Uterus (tissue), 2 donors: ENCODE data around the gene IL13RA1.

Experiments
- CTCF ChIP-seq, 4 experiments: fragments of 200-600 bp in 2 of 4; fragments of 450-650 bp in 2 of 4; sonication (generic) in 2 of 4; IDR thresholded peaks; one replicate each; pipeline ENCODE4 v1.5.1; 2016 to 2019; ENCODE audit warnings: antibody characterized with exemption in 4 of 4, mild to moderate bottlenecking in 2 of 4, moderate library complexity in 1 of 4
- POLR2A ChIP-seq, 2 donors: fragments of 450-650 bp; IDR thresholded peaks; one replicate each; pipeline ENCODE4 v1.6.1; 2016; ENCODE audit warnings: antibody characterized with exemption in 2 of 2, mild to moderate bottlenecking in 1 of 2, moderate library complexity in 1 of 2

- TF ChIP-seq POLR2A (IDR thresholded peaks at IDR 0.05) (peak; percentile 48 to 66), CTCF (IDR thresholded peaks at IDR 0.05) (no peak)
These were observed at the start of gene IL13RA1 for GRCh38 chrX:118726887-118727685.
